MM.1S (cell line): ENCODE results near the gene TMEM161A.

Source experiments
- DNase-seq: peaks from one replicate; pipeline ENCODE4 v3.0.0-alpha.2; 2015
- H2AFZ ChIP-seq: fragments of 300-600 bp; sonication (generic); 2 replicates; pipeline ENCODE4 v1.6.0; 2016; ENCODE audit warnings: antibody characterized with exemption, low read length
- H3F3A ChIP-seq: fragments of 300-600 bp; sonication (generic); 2 replicates; pipeline ENCODE4 v1.6.1; 2016; ENCODE audit warnings: mild to moderate bottlenecking, antibody characterized with exemption, low read length, moderate library complexity, mixed read lengths; ENCODE audit not compliant: insufficient read depth
- H3K27ac ChIP-seq: fragments of 300-600 bp; sonication (generic); 2 replicates; pipeline ENCODE4 v1.5.1; 2016; ENCODE audit warnings: mild to moderate bottlenecking, low read length
- H3K27me3 ChIP-seq: fragments of 300-600 bp; sonication (generic); replicated peaks from 2 replicates; pipeline ENCODE4 v1.6.0; 2016; ENCODE audit warnings: low read length; ENCODE audit not compliant: insufficient read depth
- H3K36me3 ChIP-seq: fragments of 300-600 bp; sonication (generic); replicated peaks from 2 replicates; pipeline ENCODE4 v1.6.1; 2016; ENCODE audit warnings: mild to moderate bottlenecking, low read length, mixed read lengths; ENCODE audit not compliant: insufficient read depth
- H3K4me1 ChIP-seq: fragments of 300-600 bp; sonication (generic); 2 replicates; pipeline ENCODE4 v1.6.1; 2016; ENCODE audit warnings: low read length, mixed read lengths
- H3K4me2 ChIP-seq: fragments of 300-600 bp; sonication (generic); 2 replicates; pipeline ENCODE4 v1.6.0; 2016; ENCODE audit warnings: low read depth, low read length
- H3K4me3 ChIP-seq: fragments of 300-600 bp; sonication (generic); 2 replicates; pipeline ENCODE4 v1.5.1; 2016; ENCODE audit warnings: low read length, mixed read lengths
- H3K79me2 ChIP-seq: fragments of 300-600 bp; sonication (generic); 2 replicates; pipeline ENCODE4 v1.6.1; 2016; ENCODE audit warnings: mixed run types, low read length, mixed read lengths
- H3K9ac ChIP-seq: fragments of 300-600 bp; sonication (generic); 2 replicates; pipeline ENCODE4 v1.6.1; 2016; ENCODE audit warnings: low read length, mixed read lengths
- H3K9me2 ChIP-seq: fragments of 300-600 bp; sonication (generic); replicated peaks from 2 replicates; pipeline ENCODE4 v1.6.1; 2016; ENCODE audit warnings: mild to moderate bottlenecking, low read length, mixed read lengths; ENCODE audit not compliant: insufficient read depth
- H3K9me3 ChIP-seq: fragments of 300-600 bp; sonication (generic); replicated peaks from 2 replicates; pipeline ENCODE4 v1.6.1; 2016; ENCODE audit warnings: mild to moderate bottlenecking, low read length, mixed read lengths; ENCODE audit not compliant: insufficient read depth
- H4K20me1 ChIP-seq: fragments of 300-600 bp; sonication (generic); 2 replicates; pipeline ENCODE4 v1.6.1; 2016; ENCODE audit warnings: mild to moderate bottlenecking, low read length, moderate library complexity, mixed read lengths; ENCODE audit not compliant: insufficient read depth
- EZH2 ChIP-seq: fragments of 300-600 bp; sonication (generic); optimal IDR thresholded peaks from 2 replicates; pipeline ENCODE3; 2017; ENCODE audit warnings: low read depth, mild to moderate bottlenecking, antibody characterized with exemption, low read length, mixed read lengths
- EZH2phosphoT487 ChIP-seq: fragments of 300-600 bp; sonication (generic); IDR thresholded peaks from 2 replicates; pipeline ENCODE4 v1.6.1; 2018; ENCODE audit warnings: antibody characterized with exemption, low read length
- TF ChIP-seq, protein P1 (sequence below): fragments of 300-600 bp; sonication (generic); IDR thresholded peaks from 2 replicates; pipeline ENCODE4 v1.5.1; 2016; ENCODE audit warnings: antibody characterized with exemption, low read length, mixed read lengths

TMEM161A gene

DNA sequence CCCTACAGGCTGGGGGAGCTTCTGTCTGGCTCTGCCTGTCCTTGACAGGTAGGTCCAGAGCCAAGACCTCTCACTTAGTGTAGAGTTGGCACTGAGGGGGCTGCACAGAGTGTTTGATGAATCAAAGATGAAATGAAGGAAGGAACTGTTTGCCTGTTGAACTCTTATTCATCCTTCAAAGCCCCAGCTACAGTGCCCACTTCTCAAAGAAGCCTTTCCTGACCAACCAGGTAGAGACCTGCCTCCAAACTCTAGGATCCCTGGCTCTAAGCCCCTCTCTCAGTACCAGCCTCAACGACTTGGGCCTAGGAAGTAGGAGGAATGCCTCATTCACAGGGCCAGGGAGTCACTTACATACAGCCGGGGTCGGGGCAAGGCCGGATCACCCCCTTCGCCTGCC is 9.1 kb upstream of the TMEM161A start:
- H3K27ac ChIP-seq: no peak overlapping the region
- H3F3A ChIP-seq: no peaks in the 10 kb centered on the region
- no peaks in the 10 kb centered on the region for H3K4me1 ChIP-seq

DNA sequence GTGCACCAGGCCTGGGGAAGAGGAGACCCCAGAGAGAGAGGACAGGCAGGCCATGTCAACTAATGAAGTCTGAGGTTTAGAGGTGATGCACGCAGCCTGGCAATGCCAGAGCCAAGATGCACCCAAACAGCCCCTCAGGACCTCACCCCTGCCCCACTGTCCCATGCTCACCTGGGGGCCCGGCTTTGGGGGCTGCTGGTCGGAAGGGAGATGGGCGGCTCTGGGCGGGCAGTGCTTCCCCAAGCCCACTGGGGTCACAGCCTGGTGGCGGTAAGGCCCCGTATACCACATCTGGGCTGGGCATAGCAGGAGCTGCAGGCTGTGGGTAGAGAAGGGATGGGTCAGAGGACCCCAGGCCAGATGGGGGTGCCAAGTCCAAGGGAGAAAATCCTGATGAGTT is 8.6 kb upstream of the TMEM161A start:
- no peaks in the 10 kb centered on the region for H3F3A ChIP-seq
- TF ChIP-seq EZH2: no peak
- no peaks in the 10 kb centered on the region for H3K36me3 ChIP-seq
- DNase-seq: no peak
- H3K27ac ChIP-seq: no peak overlapping the region
- no peaks in the 10 kb centered on the region for H3K9me2 ChIP-seq
- H2AFZ ChIP-seq: no peak overlapping the region
- no peaks in the 10 kb centered on the region for H3K27me3 ChIP-seq
- H4K20me1 ChIP-seq: no peaks in the 10 kb centered on the region
- H3K4me1 ChIP-seq: no peaks in the 10 kb centered on the region
- H3K9me3 ChIP-seq: no peaks in the 10 kb centered on the region
- no peak overlapping the region for H3K9ac ChIP-seq
- H3K4me2 ChIP-seq: no peak overlapping the region
- no peak overlapping the region for H3K4me3 ChIP-seq
- no peaks in the 10 kb centered on the region for H3K79me2 ChIP-seq

More for the DNA sequence above, 9.1 kb upstream of the TMEM161A start:
- H3K27me3 ChIP-seq: no peaks in the 10 kb centered on the region
- no peak overlapping the region for H3K4me2 ChIP-seq
- H3K9me3 ChIP-seq: no peaks in the 10 kb centered on the region
- H4K20me1 ChIP-seq: no peaks in the 10 kb centered on the region
- H3K79me2 ChIP-seq: no peaks in the 10 kb centered on the region
- H3K9me2 ChIP-seq: no peaks in the 10 kb centered on the region
- no peak overlapping the region for H3K9ac ChIP-seq
- H3K4me3 ChIP-seq: no peak overlapping the region
- no peaks in the 10 kb centered on the region for H3K36me3 ChIP-seq
- DNase-seq: no peak
- no peak overlapping the region for H2AFZ ChIP-seq
- TF ChIP-seq EZH2: no peak
- TF ChIP-seq, protein P1, sequence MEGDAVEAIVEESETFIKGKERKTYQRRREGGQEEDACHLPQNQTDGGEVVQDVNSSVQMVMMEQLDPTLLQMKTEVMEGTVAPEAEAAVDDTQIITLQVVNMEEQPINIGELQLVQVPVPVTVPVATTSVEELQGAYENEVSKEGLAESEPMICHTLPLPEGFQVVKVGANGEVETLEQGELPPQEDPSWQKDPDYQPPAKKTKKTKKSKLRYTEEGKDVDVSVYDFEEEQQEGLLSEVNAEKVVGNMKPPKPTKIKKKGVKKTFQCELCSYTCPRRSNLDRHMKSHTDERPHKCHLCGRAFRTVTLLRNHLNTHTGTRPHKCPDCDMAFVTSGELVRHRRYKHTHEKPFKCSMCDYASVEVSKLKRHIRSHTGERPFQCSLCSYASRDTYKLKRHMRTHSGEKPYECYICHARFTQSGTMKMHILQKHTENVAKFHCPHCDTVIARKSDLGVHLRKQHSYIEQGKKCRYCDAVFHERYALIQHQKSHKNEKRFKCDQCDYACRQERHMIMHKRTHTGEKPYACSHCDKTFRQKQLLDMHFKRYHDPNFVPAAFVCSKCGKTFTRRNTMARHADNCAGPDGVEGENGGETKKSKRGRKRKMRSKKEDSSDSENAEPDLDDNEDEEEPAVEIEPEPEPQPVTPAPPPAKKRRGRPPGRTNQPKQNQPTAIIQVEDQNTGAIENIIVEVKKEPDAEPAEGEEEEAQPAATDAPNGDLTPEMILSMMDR: no peak
- no peak for TF ChIP-seq EZH2phosphoT487

DNA sequence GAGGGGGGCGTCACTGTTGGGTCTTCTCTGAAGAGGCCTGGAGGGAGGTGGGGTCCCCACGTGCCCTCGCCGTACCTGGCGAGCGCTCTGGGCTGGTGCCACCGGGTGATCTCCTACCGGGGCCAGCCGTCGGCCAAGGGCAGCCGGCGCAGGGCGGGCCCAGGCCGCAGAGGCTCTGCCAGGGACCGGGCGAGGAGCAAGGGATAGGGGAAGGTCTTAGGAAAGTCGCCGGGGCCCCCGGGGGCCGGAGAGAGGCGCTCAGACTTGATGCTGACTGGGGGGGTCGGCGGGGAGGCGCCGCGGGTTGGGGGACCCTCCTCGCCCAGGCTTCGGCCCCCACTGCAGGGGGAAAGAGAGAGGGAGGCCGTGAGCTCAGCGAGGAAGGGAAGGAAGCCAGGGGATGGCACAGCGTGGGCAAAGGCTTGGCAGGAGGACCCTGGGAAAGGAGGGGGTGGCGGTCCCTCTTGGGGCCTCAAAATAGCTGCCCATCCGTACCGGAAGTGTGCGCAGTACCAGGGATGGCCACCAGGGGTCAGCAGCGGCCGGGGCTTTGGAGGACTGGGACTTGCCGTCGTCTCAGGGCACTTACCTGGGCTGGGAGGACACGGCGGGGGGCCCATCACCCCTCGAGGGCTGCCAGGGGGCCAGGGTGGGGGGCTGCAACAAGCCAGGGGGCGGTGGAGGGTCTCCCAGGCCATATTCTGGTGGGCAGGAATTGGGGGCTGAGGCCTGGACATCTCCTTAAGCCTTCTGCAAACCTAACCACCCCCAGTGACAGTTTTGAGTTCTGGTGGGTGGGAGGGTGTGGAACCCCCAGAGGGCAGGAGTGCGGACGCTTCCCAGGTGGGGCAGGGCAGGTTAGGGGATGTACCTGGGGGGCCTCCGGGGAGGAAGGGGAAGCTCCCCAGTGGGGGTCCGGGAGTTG is 7.7 kb upstream of the TMEM161A start:
- Histone ChIP-seq H3K9ac (peak overlapping the region; percentile 28; the same call in 1 of the 2 replicates), H2AFZ (peak overlapping the region; percentile 96), H3K9me3 (no peaks in the 10 kb centered on the region), H3K9me2 (no peaks in the 10 kb centered on the region), H3K36me3 (no peaks in the 10 kb centered on the region), H3K27me3 (no peaks in the 10 kb centered on the region), H3K79me2 (no peaks in the 10 kb centered on the region), H3F3A (no peaks in the 10 kb centered on the region), H3K4me2 (peak overlapping the region; percentile 91), H3K4me3 (peak overlapping the region; percentile 42; the same call in 1 of the 2 replicates), H3K4me1 (no peaks in the 10 kb centered on the region), H3K27ac (no peak overlapping the region), H4K20me1 (no peaks in the 10 kb centered on the region)
- DNase-seq: peak; percentile 62
- no peak for TF ChIP-seq EZH2phosphoT487
- TF ChIP-seq, protein P1: peak; percentile 87

DNA sequence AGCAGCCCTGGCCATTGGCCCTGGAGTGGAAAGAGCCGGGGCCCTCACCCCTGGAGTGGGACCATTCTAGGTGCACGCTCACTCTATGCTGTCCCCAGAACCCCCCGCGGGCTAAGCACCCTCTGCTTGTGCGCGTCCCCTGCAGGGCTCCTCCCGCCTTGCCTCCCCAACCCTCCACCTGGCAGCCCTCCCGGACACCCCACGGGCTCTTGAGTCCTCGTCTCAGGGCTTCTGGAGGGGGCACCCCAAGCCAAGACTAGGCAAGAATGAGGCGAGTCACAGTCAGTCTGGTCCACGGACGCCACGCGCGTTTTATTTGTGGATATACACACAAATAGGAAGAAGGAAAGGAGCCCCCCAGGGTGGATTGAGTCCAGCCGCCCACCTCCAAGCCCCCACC is 7.0 kb upstream of the TMEM161A start:
- Histone ChIP-seq H3K27me3 (no peaks in the 10 kb centered on the region), H3K36me3 (no peaks in the 10 kb centered on the region), H3K79me2 (no peaks in the 10 kb centered on the region), H3K9me3 (no peaks in the 10 kb centered on the region), H4K20me1 (no peaks in the 10 kb centered on the region), H3K4me2 (peak overlapping the region; percentile 91; the same call in 1 of the 2 replicates), H3K9me2 (no peaks in the 10 kb centered on the region), H3K27ac (no peak overlapping the region), H3K4me3 (no peak overlapping the region), H3F3A (no peaks in the 10 kb centered on the region), H3K9ac (no peak overlapping the region), H3K4me1 (no peaks in the 10 kb centered on the region), H2AFZ (peak overlapping the region; percentile 96)
- no peak for DNase-seq
- TF ChIP-seq EZH2 (no peak), EZH2phosphoT487 (no peak)
- TF ChIP-seq, protein P1: no peak
